NB4 (cell line): ENCODE measurements around the gene SCAMP4.

Experiments used
- CTCF ChIP-seq: IDR thresholded peaks from one replicate; pipeline ENCODE4 v1.5.1; 2012; ENCODE audit warnings: low read depth, low read length
- MAX ChIP-seq: IDR thresholded peaks from 2 replicates; pipeline ENCODE4 v1.6.1; 2011; ENCODE audit warnings: low read depth, low read length
- MYC ChIP-seq: IDR thresholded peaks from 2 replicates; pipeline ENCODE4 v1.6.1; 2011; ENCODE audit warnings: low read depth, low read length
- POLR2A ChIP-seq: IDR thresholded peaks from 2 replicates; pipeline ENCODE4 v1.6.1; 2011; ENCODE audit warnings: mild to moderate bottlenecking; ENCODE audit not compliant: insufficient read length; ENCODE audit errors: extremely low read depth

DNA sequence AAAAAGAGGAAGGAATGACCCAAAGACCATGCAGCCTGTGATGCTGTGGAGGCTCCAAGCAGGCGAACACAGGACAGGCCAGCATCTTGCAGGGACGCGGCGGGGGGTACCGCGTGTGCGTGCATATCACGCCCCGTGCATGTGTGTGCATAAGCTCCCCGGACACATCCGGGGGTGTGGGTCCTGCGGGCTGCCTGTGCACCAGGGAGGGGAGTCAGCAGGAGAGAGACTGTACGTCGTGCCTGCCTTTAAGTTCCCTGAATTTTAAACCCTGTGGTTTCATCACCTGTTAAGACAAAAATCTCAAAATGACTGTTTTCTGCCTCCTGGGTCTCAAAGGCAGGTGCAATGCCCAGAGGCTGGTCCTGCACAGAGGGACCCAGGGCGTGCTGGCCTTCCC lies 16.6 kb downstream of the SCAMP4 start:
- TF ChIP-seq MAX = no peak
- TF ChIP-seq POLR2A = no peak
- TF ChIP-seq CTCF = no peak
- no peak for TF ChIP-seq MYC
